CD4-positive, alpha-beta T cell (primary cell): ENCODE results near the gene BCL6B. TPM values are rescaled to one million over a fixed set of nuclear protein-coding genes. Genes with fewer than 3 reads are reported as not detected.
"Not testable (repeated sequence)": the region's sequence is repeated elsewhere in the genome, so short reads cannot be mapped to it uniquely, and the experiment has no call there.

Experiments
- ATAC-seq: fragments of 200-7000 bp; cut with Tn5 transposase; one replicate; pipeline ENCODE4 v1.10.0; 2022; ENCODE audit warnings: mild to moderate bottlenecking; ENCODE audit not compliant: poor library complexity
- CTCF ChIA-PET: fragments of 350-600 bp; sonication (Branson Sonifier 250); formaldehyde crosslinking; loops from one replicate; lab custom pipeline; 2021; ENCODE audit warnings: antibody characterized with exemption, inconsistent platforms; lab: Charles Lee
- POLR2A ChIA-PET: fragments of 350-600 bp; sonication (Branson Sonifier 250); formaldehyde crosslinking; loops from one replicate; lab custom pipeline; 2021; ENCODE audit warnings: antibody characterized with exemption, inconsistent platforms; lab: Charles Lee
- DNase-seq, 14 experiments: peaks; one replicate each; pipeline ENCODE4 v3.0.0-alpha.2; 2013 to 2020; ENCODE audit warnings: mixed read lengths in 2 of 14
- H3K27ac ChIP-seq, 2 donors: one replicate each; pipeline versions ENCODE4 v1.5.1 to v1.7.0; 2013; ENCODE audit warnings: low read length in 2 of 2, low read depth in 1 of 2, mild to moderate bottlenecking in 1 of 2
- H3K27me3 ChIP-seq, 2 experiments: 1 replicate in 1 of 2; 2 replicates in 1 of 2; pipeline versions ENCODE4 v1.6.1 to v1.7.0; 2013; ENCODE audit warnings: low read length in 2 of 2, control low read depth in 1 of 2, mild to moderate bottlenecking in 1 of 2, moderate library complexity in 1 of 2; ENCODE audit not compliant: insufficient read depth in 2 of 2, control insufficient read depth in 1 of 2
- H3K36me3 ChIP-seq: one replicate; pipeline ENCODE4 v1.6.1; 2013; ENCODE audit warnings: low read length, control low read depth; ENCODE audit not compliant: insufficient read depth
- H3K4me1 ChIP-seq: one replicate; pipeline ENCODE4 v1.6.1; 2013; ENCODE audit warnings: low read length, control low read depth; ENCODE audit not compliant: insufficient read depth
- H3K4me3 ChIP-seq: one replicate; pipeline ENCODE4 v1.5.1; 2013; ENCODE audit warnings: mild to moderate bottlenecking, low read length, moderate library complexity
- H3K9me3 ChIP-seq, 2 experiments: 1 replicate in 1 of 2; 2 replicates in 1 of 2; pipeline versions ENCODE4 v1.6.1 to v1.7.0; 2013; ENCODE audit warnings: low read length in 2 of 2, mild to moderate bottlenecking in 2 of 2, control low read depth in 1 of 2, moderate library complexity in 1 of 2; ENCODE audit not compliant: control insufficient read depth in 1 of 2, insufficient read depth in 1 of 2
- H3K27ac Mint-ChIP-seq: one replicate; pipeline ENCODE4 v1.8.0; 2020; ENCODE audit warnings: mixed read lengths
- H3K27me3 Mint-ChIP-seq: one replicate; pipeline ENCODE4 v1.8.0; 2021; ENCODE audit warnings: mixed read lengths
- H3K36me3 Mint-ChIP-seq: one replicate; pipeline ENCODE4 v1.8.0; 2021; ENCODE audit warnings: low read depth, mixed read lengths
- H3K4me1 Mint-ChIP-seq: one replicate; pipeline ENCODE4 v1.8.0; 2021; ENCODE audit warnings: low read depth, mixed read lengths
- H3K4me3 Mint-ChIP-seq: one replicate; pipeline ENCODE4 v1.8.0; 2020; ENCODE audit warnings: mild to moderate bottlenecking, mixed read lengths
- H3K9me3 Mint-ChIP-seq: one replicate; pipeline ENCODE4 v1.8.0; 2020; ENCODE audit warnings: mixed read lengths
- CTCF ChIP-seq: fragments of 200-600 bp; IDR thresholded peaks from one replicate; pipeline ENCODE4 v1.8.0; 2022; ENCODE audit warnings: antibody characterized with exemption, mild to moderate bottlenecking
- intact Hi-C, 2 experiments: fragments of 100-400 bp; cut with DNase I in 1 of 2; cut with micrococcal nuclease in 1 of 2; formaldehyde crosslinking; loops; one replicate each; pipeline versions ENCODE4 v1.15.1 to v1.9.0; 2023 to 2025; cut with DNase I, micrococcal nuclease
- total RNA-seq, 174 experiments: library from RNA in 2 of 174; stranded (reverse) in 2 of 174; gene quantifications; one replicate each; pipeline ENCODE4 v1.2.3 and lab custom pipeline; 2021 to 2026

BCL6B gene
- total RNA-seq, 2 experiments from 2014 or later: not detected

DNA sequence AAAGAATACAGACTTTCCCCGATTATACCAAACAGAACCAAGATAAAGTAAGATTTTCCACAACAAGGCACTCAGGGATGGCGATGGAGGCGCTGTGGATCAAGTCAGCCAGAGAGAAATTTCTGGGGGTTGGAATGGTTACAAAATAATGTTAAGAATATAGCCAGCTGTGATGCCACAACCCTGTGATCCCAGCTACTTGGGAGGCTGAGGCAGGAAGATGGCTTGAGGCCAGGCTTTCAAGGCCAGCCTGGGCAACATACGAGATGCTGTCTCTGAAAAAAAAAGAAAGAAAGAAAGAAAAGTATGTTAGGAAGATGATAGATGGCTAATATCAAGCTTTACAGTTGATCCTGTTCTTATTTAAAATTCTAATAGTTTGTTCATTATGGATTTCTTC is 37.6 kb upstream of the BCL6B start:
- Histone ChIP-seq H3K4me3 (no peak overlapping the region), H3K27ac (no peak overlapping the region), H3K27me3 (no peaks in the 10 kb centered on the region), H3K4me1 (peaks cover 8% of the 10 kb centered on the region), H3K36me3 (no peaks in the 10 kb centered on the region), H3K9me3 (peaks cover 0 to 2% of the 10 kb centered on the region in 2 experiments)
- intact Hi-C loops: no loop called here
- CTCF ChIA-PET: interaction anchor here (0.9 kb wide), 1 partner anchor 19 kb away, joined by 3 read pairs; no protein-coding TSS in a partner anchor
- Mint-ChIP-seq H3K9me3 (no peaks in the 10 kb centered on the region), H3K27ac (no peak overlapping the region), H3K36me3 (no peaks in the 10 kb centered on the region), H3K4me1 (peaks cover 9% of the 10 kb centered on the region), H3K4me3 (no peak overlapping the region), H3K27me3 (no peaks in the 10 kb centered on the region)
- ATAC-seq (no peak), DNase-seq (no peak)
- no peak for TF ChIP-seq CTCF
- POLR2A ChIA-PET: no interaction called here

- Histone ChIP-seq H3K27ac (no peak overlapping the region), H3K36me3 (no peaks in the 10 kb centered on the region), H3K4me3 (no peak overlapping the region), H3K9me3 (no peaks in the 10 kb centered on the region), H3K4me1 (no peaks in the 10 kb centered on the region), H3K27me3 (no peaks in the 10 kb centered on the region)
- no peak overlapping the region for H3K4me3 Mint-ChIP-seq
- no peak overlapping the region for H3K27ac Mint-ChIP-seq
- ATAC-seq (no peak), DNase-seq (no peak)
- no peak for TF ChIP-seq CTCF
- ChIA-PET POLR2A (no interaction called here), CTCF (no interaction called here)
- no peaks in the 10 kb centered on the region for H3K9me3 Mint-ChIP-seq
- H3K4me1 Mint-ChIP-seq: peaks cover 6% of the 10 kb centered on the region
- intact Hi-C loops: no loop called here
- H3K27me3 Mint-ChIP-seq: no peaks in the 10 kb centered on the region
- no peaks in the 10 kb centered on the region for H3K36me3 Mint-ChIP-seq
Observed at GRCh38 chr17:6986676-6987075, 36.2 kb upstream of the BCL6B start.

DNA sequence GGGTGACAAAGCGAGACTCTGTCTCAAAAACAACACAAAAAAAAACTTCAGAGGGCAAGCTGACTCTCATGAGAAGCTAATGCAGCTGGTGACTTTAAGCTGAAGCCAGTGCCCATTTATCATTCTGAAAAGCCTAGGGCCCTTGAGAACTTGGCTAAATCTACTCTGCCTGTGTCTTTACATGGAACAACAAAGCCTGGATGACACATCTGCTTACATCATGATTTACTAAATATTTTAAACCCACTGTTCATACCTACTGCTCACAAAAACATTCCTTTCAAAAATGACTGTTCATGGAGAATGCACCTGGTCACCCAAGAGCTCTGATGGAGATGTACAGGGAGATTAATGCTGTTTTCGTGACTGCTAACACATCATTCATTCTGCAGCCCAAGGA is 33.1 kb upstream of the BCL6B start:
- Mint-ChIP-seq H3K4me1 (no peaks in the 10 kb centered on the region), H3K36me3 (peaks cover 7% of the 10 kb centered on the region), H3K4me3 (no peak overlapping the region), H3K27ac (no peak overlapping the region), H3K9me3 (no peaks in the 10 kb centered on the region), H3K27me3 (no peaks in the 10 kb centered on the region)
- Histone ChIP-seq H3K27me3 (no peaks in the 10 kb centered on the region), H3K4me3 (no peak overlapping the region), H3K36me3 (no peaks in the 10 kb centered on the region), H3K27ac (no peak overlapping the region), H3K9me3 (no peaks in the 10 kb centered on the region), H3K4me1 (no peaks in the 10 kb centered on the region)
- CTCF ChIA-PET: no interaction called here
- POLR2A ChIA-PET: no interaction called here
- TF ChIP-seq CTCF: no peak
- DNase-seq (no peak), ATAC-seq (no peak)
- intact Hi-C loops: no loop called here

- peaks cover 18% of the 10 kb centered on the region for H3K36me3 ChIP-seq
- H3K27me3 ChIP-seq, H3K4me3 ChIP-seq, H3K27ac ChIP-seq, H3K4me1 ChIP-seq, ATAC-seq, H3K9me3 ChIP-seq, H3K9me3 Mint-ChIP-seq, DNase-seq, H3K4me3 Mint-ChIP-seq, POLR2A ChIA-PET, H3K27me3 Mint-ChIP-seq, H3K4me1 Mint-ChIP-seq, intact Hi-C loops: not testable (repeated sequence)
- CTCF ChIA-PET: interaction anchor here (0.9 to 1.6 kb wide), 2 partner anchors 11 to 52 kb away, joined by 3 read pairs; no protein-coding TSS in a partner anchor
- Mint-ChIP-seq H3K36me3 (peaks cover 27% of the 10 kb centered on the region), H3K27ac (peak overlapping the region; percentile 60)
Observed at GRCh38 chr17:6993613-6994056, 29.2 kb upstream of the BCL6B start.
